Neural progenitor cell (in vitro differentiated cells): ENCODE data around the gene UGT2B7.

ENCODE experiments used
- EZH2 ChIP-seq: fragments of 200-600 bp; sonication (generic); IDR thresholded peaks from 2 replicates; pipeline ENCODE4 v1.6.1; 2017; ENCODE audit warnings: antibody characterized with exemption, mild to moderate bottlenecking, moderate library complexity
- TF ChIP-seq, protein P1 (sequence below): fragments of 200-600 bp; sonication (generic); IDR thresholded peaks from 2 replicates; pipeline ENCODE4 v1.5.1; 2017; ENCODE audit warnings: antibody characterized with exemption, mild to moderate bottlenecking

DNA sequence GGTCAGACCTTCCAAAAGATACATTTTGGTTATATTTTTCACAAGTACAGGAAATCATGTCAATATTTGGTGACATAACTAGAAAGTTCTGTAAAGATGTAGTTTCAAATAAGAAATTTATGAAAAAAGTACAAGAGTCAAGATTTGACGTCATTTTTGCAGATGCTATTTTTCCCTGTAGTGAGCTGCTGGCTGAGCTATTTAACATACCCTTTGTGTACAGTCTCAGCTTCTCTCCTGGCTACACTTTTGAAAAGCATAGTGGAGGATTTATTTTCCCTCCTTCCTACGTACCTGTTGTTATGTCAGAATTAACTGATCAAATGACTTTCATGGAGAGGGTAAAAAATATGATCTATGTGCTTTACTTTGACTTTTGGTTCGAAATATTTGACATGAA lies 536 bp downstream of the UGT2B7 start:
- TF ChIP-seq, protein P1, sequence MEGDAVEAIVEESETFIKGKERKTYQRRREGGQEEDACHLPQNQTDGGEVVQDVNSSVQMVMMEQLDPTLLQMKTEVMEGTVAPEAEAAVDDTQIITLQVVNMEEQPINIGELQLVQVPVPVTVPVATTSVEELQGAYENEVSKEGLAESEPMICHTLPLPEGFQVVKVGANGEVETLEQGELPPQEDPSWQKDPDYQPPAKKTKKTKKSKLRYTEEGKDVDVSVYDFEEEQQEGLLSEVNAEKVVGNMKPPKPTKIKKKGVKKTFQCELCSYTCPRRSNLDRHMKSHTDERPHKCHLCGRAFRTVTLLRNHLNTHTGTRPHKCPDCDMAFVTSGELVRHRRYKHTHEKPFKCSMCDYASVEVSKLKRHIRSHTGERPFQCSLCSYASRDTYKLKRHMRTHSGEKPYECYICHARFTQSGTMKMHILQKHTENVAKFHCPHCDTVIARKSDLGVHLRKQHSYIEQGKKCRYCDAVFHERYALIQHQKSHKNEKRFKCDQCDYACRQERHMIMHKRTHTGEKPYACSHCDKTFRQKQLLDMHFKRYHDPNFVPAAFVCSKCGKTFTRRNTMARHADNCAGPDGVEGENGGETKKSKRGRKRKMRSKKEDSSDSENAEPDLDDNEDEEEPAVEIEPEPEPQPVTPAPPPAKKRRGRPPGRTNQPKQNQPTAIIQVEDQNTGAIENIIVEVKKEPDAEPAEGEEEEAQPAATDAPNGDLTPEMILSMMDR: no peak
- TF ChIP-seq EZH2: no peak
